ENCODE data around the gene PTPN6.
"Not testable (repeated sequence)": the region's sequence is repeated elsewhere in the genome, so short reads cannot be mapped to it uniquely, and the experiment has no call there.

PTPN6 gene

GRCh38 chr12:6950811-6951540 lies at the start of gene PTPN6:
Gene PTPN6 (plus strand): TSS chr12:6951356. CDS start chr12:6951513, 157 bp downstream.
- peak; percentile 95 for FAIRE-seq
- DNase-seq (ENCODE audit: insufficient read length, low spot score), result no peak

- no peak for DNase-seq (ENCODE audit: insufficient read length, low spot score)
- FAIRE-seq, result no peak
These were observed 48.7 kb upstream of the PTPN6 start for GRCh38 chr12:6902448-6902847.

DNA sequence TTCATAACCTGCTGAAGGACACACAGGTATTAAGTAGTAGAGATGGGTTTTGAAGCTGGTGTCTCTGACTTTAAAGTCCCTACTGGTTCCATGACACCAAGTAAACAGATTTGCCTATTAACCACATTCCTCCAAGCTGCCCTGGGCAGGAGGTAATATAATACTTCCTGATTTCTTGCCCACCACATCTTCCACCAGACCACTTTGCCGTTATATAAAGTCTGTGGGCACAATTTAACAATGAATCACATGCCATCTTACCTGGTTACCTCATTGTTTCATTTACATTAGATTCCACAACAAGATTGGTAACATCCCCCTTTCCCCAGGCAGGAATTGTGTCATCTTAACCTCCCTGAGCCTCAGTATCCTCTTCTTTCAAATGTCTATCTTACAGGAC lies 47.4 kb upstream of the PTPN6 start:
- DNase-seq (ENCODE audit: insufficient read length, low spot score) (no peak), FAIRE-seq (no peak)

DNA sequence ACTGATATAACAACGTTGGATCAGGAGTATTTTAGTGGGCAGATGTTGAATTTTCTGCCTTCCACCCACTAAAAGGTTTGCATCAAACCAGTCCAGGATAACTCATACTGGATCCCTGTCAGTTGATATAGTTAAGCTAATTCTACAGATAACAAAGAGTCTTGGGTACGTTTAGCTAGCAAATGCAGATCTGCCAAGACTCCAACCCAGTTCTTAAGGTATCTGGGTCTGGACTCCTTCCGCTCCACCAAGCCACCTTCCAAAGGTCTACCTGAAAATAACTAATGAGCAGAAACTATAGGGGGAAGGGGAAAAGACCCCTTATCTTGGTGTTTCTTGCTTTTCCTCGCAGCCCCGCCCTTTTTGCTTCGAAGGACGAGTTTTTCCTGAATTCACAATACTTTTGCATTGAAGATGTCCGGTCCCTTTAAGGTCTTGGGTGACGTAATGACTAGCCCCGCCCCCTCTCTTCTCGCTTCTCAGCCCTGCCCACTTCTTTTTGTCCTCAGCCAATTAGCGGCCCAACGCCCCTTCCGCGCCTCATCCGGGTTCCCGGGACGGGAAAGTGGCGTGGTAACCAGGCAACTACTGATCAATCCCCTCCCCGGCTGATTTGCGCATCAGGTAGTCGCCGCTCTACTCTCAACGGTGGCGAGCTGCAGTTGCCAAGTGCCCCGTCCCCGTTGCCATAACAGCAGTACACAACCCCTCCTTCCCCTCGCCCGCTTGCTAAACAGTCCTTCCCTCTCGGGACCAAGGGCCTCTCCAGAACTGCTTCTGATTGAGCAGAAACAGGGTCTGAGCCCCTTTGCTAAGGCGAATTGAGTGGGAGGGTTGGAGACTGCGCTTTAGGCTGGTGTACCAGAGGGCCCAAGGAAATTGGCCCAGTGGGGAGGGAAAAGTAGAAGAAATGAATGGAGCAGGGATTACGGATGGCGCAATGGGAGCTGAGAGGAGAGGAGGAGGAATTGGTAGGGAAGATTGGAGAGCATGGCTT lies 46.6 kb upstream of the PTPN6 start, which contains the start of gene LRRC23:
Gene LRRC23 (plus strand): TSS at position 543 of the 997 bp plus-strand sequence. CDS start 812 bp downstream, outside the sequence.
- peak; percentile 100 for FAIRE-seq
- peak; percentile 85 for DNase-seq (ENCODE audit: insufficient read length, low spot score)

DNA sequence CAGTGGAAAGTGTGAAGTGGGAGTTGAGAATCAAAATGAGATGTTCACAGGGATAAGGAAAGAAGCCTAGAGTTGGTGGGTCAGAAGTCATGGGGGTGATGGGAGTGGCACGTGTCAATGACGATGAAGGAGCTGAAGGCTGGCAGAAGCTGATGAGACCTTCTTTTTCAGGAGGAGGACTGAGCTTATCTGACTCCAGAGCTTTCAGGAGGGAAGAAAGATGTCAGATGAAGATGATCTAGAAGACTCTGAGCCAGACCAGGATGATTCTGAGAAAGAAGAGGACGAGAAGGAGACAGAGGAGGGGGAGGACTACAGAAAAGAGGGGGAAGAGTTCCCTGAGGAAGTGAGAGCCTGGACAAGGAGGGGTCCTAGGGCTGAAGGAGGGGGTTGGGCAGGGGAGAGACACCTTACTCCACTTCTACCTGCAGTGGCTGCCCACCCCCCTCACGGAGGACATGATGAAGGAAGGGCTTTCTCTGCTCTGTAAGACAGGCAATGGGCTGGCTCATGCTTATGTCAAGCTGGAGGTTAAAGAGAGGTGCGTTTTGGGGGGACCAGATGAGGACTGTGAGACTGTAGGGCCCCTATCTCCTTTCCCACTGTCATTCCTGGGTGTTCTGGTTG lies 45.6 kb upstream of the PTPN6 start:
- DNase-seq (ENCODE audit: insufficient read length, low spot score), result no peak
- FAIRE-seq, result no peak

GRCh38 chr12:6908141-6908540 lies 43.0 kb upstream of the PTPN6 start:
- not testable (repeated sequence) for DNase-seq (ENCODE audit: insufficient read length, low spot score); FAIRE-seq

DNA sequence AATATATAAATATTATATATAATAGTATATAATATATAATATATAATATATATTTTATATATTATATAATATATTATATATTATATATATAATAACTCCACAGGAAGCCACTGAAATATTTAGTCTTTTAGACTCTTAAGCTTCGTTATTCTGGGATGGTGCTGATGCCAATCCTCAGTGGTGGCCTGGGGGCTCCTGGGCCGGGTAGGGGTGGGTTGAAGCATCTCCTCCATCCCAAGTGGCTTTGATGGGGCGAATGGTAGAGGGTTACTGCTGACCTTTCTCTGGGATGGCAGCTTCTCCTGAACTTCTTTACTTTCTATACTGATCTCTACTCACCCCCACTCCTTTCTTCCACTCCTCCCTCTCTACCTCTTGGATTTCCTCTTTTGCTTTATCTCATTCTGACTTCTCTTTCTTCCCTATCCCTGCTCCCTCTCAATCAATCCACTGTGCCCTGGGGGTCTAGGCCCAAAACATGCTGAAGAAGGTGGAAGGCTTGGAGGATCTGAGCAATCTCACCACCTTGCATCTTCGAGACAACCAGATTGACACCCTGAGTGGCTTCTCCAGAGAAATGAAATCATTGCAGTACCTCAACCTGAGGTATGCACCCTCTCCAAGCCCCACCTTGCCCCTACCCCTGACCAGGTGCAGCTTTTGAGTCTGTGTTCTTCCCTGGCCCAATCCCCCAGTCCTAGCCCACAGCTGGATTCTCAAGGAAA lies 41.6 kb upstream of the PTPN6 start:
- no peak for DNase-seq (ENCODE audit: insufficient read length, low spot score)
- no peak for FAIRE-seq

DNA sequence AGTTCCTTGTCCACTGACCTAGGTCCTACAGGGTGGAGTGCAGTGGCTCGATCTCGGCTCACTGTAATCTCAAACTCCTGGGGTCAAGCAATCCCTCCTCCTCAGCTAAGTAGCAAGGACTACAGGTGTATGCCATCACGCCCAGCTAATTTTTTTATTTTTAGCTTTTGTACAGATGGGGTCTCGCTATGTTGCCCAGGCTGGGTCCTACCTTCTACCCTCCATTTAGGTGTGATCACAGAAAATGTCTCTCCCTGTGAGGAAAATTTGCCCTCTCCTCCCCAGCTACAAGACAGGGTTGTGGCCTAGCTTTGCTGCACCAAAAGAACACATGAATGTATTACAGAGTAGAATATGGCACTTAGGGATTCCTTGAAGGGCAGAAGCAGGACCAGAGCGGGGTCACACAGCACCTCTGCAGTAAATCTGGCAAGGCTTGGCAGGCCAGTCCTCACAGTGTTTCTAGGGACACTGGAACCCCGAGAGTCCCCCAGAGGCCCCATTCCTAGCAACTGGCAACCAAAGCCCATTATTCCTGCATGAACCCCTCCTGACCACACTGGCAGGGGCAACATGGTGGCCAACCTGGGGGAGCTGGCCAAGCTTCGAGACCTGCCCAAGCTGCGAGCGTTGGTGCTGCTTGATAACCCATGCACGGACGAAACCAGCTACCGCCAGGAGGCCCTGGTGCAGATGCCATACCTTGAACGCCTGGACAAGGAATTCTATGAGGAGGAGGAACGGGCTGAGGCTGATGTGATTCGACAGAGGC lies 38.8 kb upstream of the PTPN6 start:
- DNase-seq (ENCODE audit: insufficient read length, low spot score), result no peak
- FAIRE-seq, result no peak

DNA sequence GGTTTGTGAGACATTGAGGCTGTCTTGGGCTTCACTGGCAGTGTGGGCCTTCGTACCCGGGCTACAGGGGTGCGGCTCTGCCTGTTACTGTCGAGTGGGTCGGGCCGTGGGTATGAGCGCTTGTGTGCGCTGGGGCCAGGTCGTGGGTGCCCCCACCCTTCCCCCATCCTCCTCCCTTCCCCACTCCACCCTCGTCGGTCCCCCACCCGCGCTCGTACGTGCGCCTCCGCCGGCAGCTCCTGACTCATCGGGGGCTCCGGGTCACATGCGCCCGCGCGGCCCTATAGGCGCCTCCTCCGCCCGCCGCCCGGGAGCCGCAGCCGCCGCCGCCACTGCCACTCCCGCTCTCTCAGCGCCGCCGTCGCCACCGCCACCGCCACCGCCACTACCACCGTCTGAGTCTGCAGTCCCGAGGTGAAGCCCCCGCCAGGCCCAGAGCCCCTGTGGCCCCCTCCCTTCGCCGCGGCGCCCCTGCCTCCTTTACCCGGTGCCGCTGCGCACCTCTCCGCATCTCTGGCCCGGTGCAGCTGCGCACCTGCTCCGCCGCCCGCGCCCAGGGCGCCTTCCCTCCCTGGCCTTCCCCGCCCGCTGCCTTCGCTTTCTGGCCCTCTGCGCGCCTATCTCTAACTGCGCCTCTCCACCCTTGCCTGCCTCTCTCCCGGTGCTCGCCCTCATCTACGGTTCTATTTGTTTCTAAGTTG lies 36.8 kb upstream of the PTPN6 start, which contains the start of gene ENO2:
Gene ENO2 (plus strand): TSS at position 335 of the 701 bp plus-strand sequence. CDS start 1,253 bp downstream, outside the sequence.
- no peak for DNase-seq (ENCODE audit: insufficient read length, low spot score)

GRCh38 chr12:6914947-6915788 lies 36.0 kb upstream of the PTPN6 start:
- FAIRE-seq (peak; percentile 83), DNase-seq (ENCODE audit: insufficient read length, low spot score) (no peak)

More for the DNA sequence above, 36.8 kb upstream of the PTPN6 start, which contains the start of gene ENO2:
- peak; percentile 73 for FAIRE-seq

GRCh38 chr12:6915789-6916285 lies 35.3 kb upstream of the PTPN6 start:
- DNase-seq (ENCODE audit: insufficient read length, low spot score) (no peak), FAIRE-seq (no peak)

GRCh38 chr12:6916426-6917200 lies 34.5 kb upstream of the PTPN6 start:
- FAIRE-seq (no peak), DNase-seq (ENCODE audit: insufficient read length, low spot score) (no peak)

GRCh38 chr12:6917491-6918231 lies 33.5 kb upstream of the PTPN6 start:
- FAIRE-seq (no peak), DNase-seq (ENCODE audit: insufficient read length, low spot score) (no peak)

DNA sequence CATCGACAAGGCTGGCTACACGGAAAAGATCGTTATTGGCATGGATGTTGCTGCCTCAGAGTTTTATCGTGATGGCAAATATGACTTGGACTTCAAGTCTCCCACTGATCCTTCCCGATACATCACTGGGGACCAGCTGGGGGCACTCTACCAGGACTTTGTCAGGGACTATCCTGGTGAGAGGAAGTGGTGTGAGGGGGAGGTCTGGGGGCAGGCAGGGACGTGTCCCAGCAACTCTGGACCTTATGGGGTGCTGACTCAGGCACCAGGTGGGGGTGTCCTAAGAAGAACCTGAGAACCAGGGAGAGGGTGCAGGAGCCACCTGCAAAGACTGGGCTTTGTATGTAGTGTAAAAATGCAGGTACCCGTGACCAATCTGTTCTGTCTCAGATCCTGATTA lies 31.6 kb upstream of the PTPN6 start:
- DNase-seq (ENCODE audit: insufficient read length, low spot score) (no peak), FAIRE-seq (no peak)

- FAIRE-seq (peak; percentile 49), DNase-seq (ENCODE audit: insufficient read length, low spot score) (no peak)
These were observed 29.6 kb upstream of the PTPN6 start for GRCh38 chr12:6921539-6921938.

Measured in GM19239 (cell line).